Putamen (tissue), 1 donor: ENCODE data around the gene ST6GALNAC3.
A peak's percentile ranks its signal among the peaks of the same experiment; 100 is the strongest.

Experiments used
- DNase-seq: peaks from one replicate; pipeline ENCODE4 v3.0.0-alpha.2; 2016; ENCODE audit warnings: low spot score

ST6GALNAC3 gene

GRCh38 chr1:76142771-76143540 is 68.4 kb downstream of the ST6GALNAC3 start:
- no peak for DNase-seq

GRCh38 chr1:76144247-76144646 is 69.7 kb downstream of the ST6GALNAC3 start:
- no peak for DNase-seq

- no peak for DNase-seq
These were observed 70.8 kb downstream of the ST6GALNAC3 start for GRCh38 chr1:76145332-76145731.

GRCh38 chr1:76146184-76146583 is 71.6 kb downstream of the ST6GALNAC3 start:
- no peak for DNase-seq

- DNase-seq: peak; percentile 47
These were observed 73.4 kb downstream of the ST6GALNAC3 start for GRCh38 chr1:76147917-76148316.

GRCh38 chr1:76148460-76148859 is 73.9 kb downstream of the ST6GALNAC3 start:
- DNase-seq: no peak

- no peak for DNase-seq
These were observed 79.3 kb downstream of the ST6GALNAC3 start for GRCh38 chr1:76153841-76154205.

GRCh38 chr1:76154206-76154956 is 79.8 kb downstream of the ST6GALNAC3 start:
- DNase-seq: peak; percentile 76

GRCh38 chr1:76156987-76157386 is 82.4 kb downstream of the ST6GALNAC3 start:
- DNase-seq: no peak

- DNase-seq: no peak
These were observed 83.6 kb downstream of the ST6GALNAC3 start for GRCh38 chr1:76158126-76158525.

- no peak for DNase-seq
These were observed 85.7 kb downstream of the ST6GALNAC3 start for GRCh38 chr1:76160225-76160624.

GRCh38 chr1:76161451-76161850 is 86.9 kb downstream of the ST6GALNAC3 start:
- no peak for DNase-seq

- no peak for DNase-seq
These were observed 87.7 kb downstream of the ST6GALNAC3 start for GRCh38 chr1:76162254-76162653.

GRCh38 chr1:76164165-76164564 is 89.6 kb downstream of the ST6GALNAC3 start:
- no peak for DNase-seq

GRCh38 chr1:76170084-76170483 is 95.5 kb downstream of the ST6GALNAC3 start:
- no peak for DNase-seq

- no peak for DNase-seq
These were observed 96.0 kb downstream of the ST6GALNAC3 start for GRCh38 chr1:76170513-76170912.

GRCh38 chr1:76176000-76176399 is 101.5 kb downstream of the ST6GALNAC3 start:
- DNase-seq: no peak

- DNase-seq: no peak
These were observed 103.1 kb downstream of the ST6GALNAC3 start for GRCh38 chr1:76177615-76178014.

GRCh38 chr1:76179219-76179698 is 104.7 kb downstream of the ST6GALNAC3 start:
- no peak for DNase-seq

- no peak for DNase-seq
These were observed 110.7 kb downstream of the ST6GALNAC3 start for GRCh38 chr1:76185207-76185606.

GRCh38 chr1:76186554-76187170 is 112.1 kb downstream of the ST6GALNAC3 start:
- DNase-seq: no peak

- DNase-seq: no peak
These were observed 112.9 kb downstream of the ST6GALNAC3 start for GRCh38 chr1:76187436-76187835.

GRCh38 chr1:76189310-76189709 is 114.8 kb downstream of the ST6GALNAC3 start:
- DNase-seq: no peak
